CD14-positive monocyte (primary cell): ENCODE data around the gene ZNF670. TPM values are rescaled to one million over a fixed set of nuclear protein-coding genes. Genes with fewer than 3 reads are reported as not detected.

ENCODE experiments used
- DNase-seq, 3 donors: peaks; one replicate each; pipeline ENCODE4 v3.0.0-alpha.2; 2011 to 2022
- H2AFZ ChIP-seq: 2 replicates; pipeline ENCODE4 v1.6.0; 2012; ENCODE audit warnings: mild to moderate bottlenecking, low read depth, low read length, inconsistent platforms; ENCODE audit not compliant: insufficient read depth, poor library complexity, severe bottlenecking
- H3K27ac ChIP-seq, 2 donors: 1 replicate in 1 of 2; 2 replicates in 1 of 2; pipeline ENCODE4 v1.5.1; 2012 to 2013; ENCODE audit warnings: low read length in 2 of 2, control low read depth in 1 of 2, inconsistent platforms in 1 of 2, low read depth in 1 of 2, mild to moderate bottlenecking in 1 of 2
- H3K27me3 ChIP-seq, 2 donors: one replicate each; pipeline versions ENCODE4 v1.6.0 to v1.6.1; 2011 to 2013; ENCODE audit warnings: low read length in 2 of 2; ENCODE audit not compliant: control insufficient read depth in 2 of 2, insufficient read depth in 2 of 2
- H3K36me3 ChIP-seq, 2 donors: replicated peaks in 1 of 2; 1 replicate in 1 of 2; 2 replicates in 1 of 2; pipeline versions ENCODE4 v1.5.1 to v1.6.1; 2012 to 2013; ENCODE audit warnings: low read length in 2 of 2, control low read depth in 1 of 2, inconsistent platforms in 1 of 2, mild to moderate bottlenecking in 1 of 2; ENCODE audit not compliant: insufficient read depth in 2 of 2, control insufficient read depth in 1 of 2
- H3K4me1 ChIP-seq, 2 donors: 1 replicate in 1 of 2; 2 replicates in 1 of 2; pipeline versions ENCODE4 v1.5.1 to v1.6.1; 2012 to 2013; ENCODE audit warnings: low read length in 2 of 2, control low read depth in 1 of 2, inconsistent platforms in 1 of 2, mild to moderate bottlenecking in 1 of 2, moderate library complexity in 1 of 2; ENCODE audit not compliant: insufficient read depth in 2 of 2, control insufficient read depth in 1 of 2
- H3K4me2 ChIP-seq: replicated peaks from 2 replicates; pipeline ENCODE3; 2012; ENCODE audit warnings: low read length, moderate library complexity, mild to moderate bottlenecking; ENCODE audit not compliant: poor library complexity, severe bottlenecking; ENCODE audit errors: extremely low read depth
- H3K4me3 ChIP-seq, 3 experiments: fragments of 200-600 bp in 1 of 3; sonication (generic) in 1 of 3; replicated peaks in 1 of 3; 1 replicate in 2 of 3; 2 replicates in 1 of 3; pipeline ENCODE4 v1.5.1; 2011 to 2013; ENCODE audit warnings: low read length in 3 of 3, mild to moderate bottlenecking in 3 of 3, control low read depth in 2 of 3, low read depth in 2 of 3, inconsistent platforms in 1 of 3, moderate library complexity in 1 of 3
- H3K79me2 ChIP-seq: 2 replicates; pipeline ENCODE4 v1.6.0; 2012; ENCODE audit warnings: mild to moderate bottlenecking, control low read depth, inconsistent platforms, low read length, moderate library complexity; ENCODE audit not compliant: insufficient read depth
- H3K9ac ChIP-seq: 2 replicates; pipeline ENCODE4 v1.6.0; 2017; ENCODE audit warnings: low read length, mild to moderate bottlenecking; ENCODE audit not compliant: insufficient read depth, poor library complexity, severe bottlenecking
- H3K9me3 ChIP-seq, 2 donors: replicated peaks in 1 of 2; 1 replicate in 1 of 2; 2 replicates in 1 of 2; pipeline versions ENCODE4 v1.5.1 to v1.6.1; 2012 to 2013; ENCODE audit warnings: low read length in 2 of 2, control low read depth in 1 of 2; ENCODE audit not compliant: control insufficient read depth in 1 of 2, insufficient read depth in 1 of 2
- H4K20me1 ChIP-seq: 2 replicates; pipeline ENCODE4 v1.6.0; 2012; ENCODE audit warnings: mild to moderate bottlenecking, low read length, control low read depth, moderate library complexity; ENCODE audit not compliant: insufficient read depth
- H3K27ac Mint-ChIP-seq, 7 donors: one replicate each; pipeline ENCODE4 v1.8.0; 2020; ENCODE audit warnings: mild to moderate bottlenecking in 7 of 7, mixed read lengths in 7 of 7, moderate library complexity in 6 of 7, inconsistent platforms in 2 of 7
- H3K27me3 Mint-ChIP-seq, 3 donors: one replicate each; pipeline ENCODE4 v1.8.0; 2021 to 2022; ENCODE audit warnings: low read depth in 3 of 3, mild to moderate bottlenecking in 3 of 3, mixed read lengths in 3 of 3, moderate library complexity in 3 of 3, inconsistent platforms in 1 of 3
- H3K36me3 Mint-ChIP-seq, 2 donors: one replicate each; pipeline ENCODE4 v1.8.0; 2020; ENCODE audit warnings: mixed read lengths in 2 of 2, inconsistent platforms in 1 of 2, mild to moderate bottlenecking in 1 of 2
- H3K4me1 Mint-ChIP-seq: one replicate; pipeline ENCODE4 v1.8.0; 2020; ENCODE audit warnings: mild to moderate bottlenecking, mixed read lengths
- H3K4me3 Mint-ChIP-seq, 2 donors: one replicate each; pipeline ENCODE4 v1.8.0; 2020; ENCODE audit warnings: mild to moderate bottlenecking in 2 of 2, mixed read lengths in 2 of 2, moderate library complexity in 1 of 2
- H3K9me3 Mint-ChIP-seq, 7 donors: one replicate each; pipeline ENCODE4 v1.8.0; 2020 to 2022; ENCODE audit warnings: mixed read lengths in 7 of 7, mild to moderate bottlenecking in 6 of 7, moderate library complexity in 6 of 7, inconsistent platforms in 2 of 7
- CTCF ChIP-seq: fragments of 200-600 bp; IDR thresholded peaks from one replicate; pipeline ENCODE4 v1.8.0; 2022; ENCODE audit warnings: antibody characterized with exemption, mild to moderate bottlenecking
- whole genome bisulfite sequencing: methylation state at CpG from one replicate; pipeline ENCODE4 v1.1.5; 2013; ENCODE audit warnings: missing lambda C conversion rate; ENCODE audit not compliant: insufficient coverage; 5-methylcytosine and 5-hydroxymethylcytosine counted together
- intact Hi-C, 2 donors: fragments of 100-400 bp; cut with micrococcal nuclease; formaldehyde crosslinking; loops; one replicate each; pipeline versions ENCODE4 v1.15.0 to v1.15.1; 2023
- polyA plus RNA-seq, 3 donors: library from polyadenylated mRNA; depleted of rRNA in 1 of 3; unstranded in 2 of 3; stranded (reverse) in 1 of 3; fragments of 300-500 nt in 2 of 3; fragments of >200 nt in 1 of 3; fragmentation: Illumina TruSeq in 2 of 3; gene quantifications; 1 replicate in 2 of 3; 2 replicates in 1 of 3; pipeline ENCODE4 v1.2.3, GENCODE V29; 2012 to 2021

The ZNF670 gene
- polyA plus RNA-seq, 3 donors = 0.43 to 1.3 (median 0.44) TPM

DNA sequence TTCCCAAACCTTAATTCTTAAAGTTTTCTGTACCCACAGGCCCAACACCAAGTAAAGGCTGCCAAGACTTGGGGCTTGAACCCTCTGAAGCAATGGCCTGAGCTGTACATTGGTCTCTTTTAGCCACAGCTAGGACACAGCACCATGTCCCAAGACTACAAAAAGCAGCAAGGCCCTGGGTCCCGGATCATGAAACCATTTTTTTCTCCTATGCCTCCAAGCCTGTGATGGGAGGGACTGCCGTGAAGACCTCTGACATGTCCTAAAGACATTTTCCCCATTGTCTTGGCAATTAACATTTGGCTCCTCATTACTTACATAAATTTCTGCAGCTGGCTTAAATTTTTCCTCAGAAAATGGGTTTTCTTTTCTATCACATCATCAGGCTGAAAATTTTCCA is 30.9 kb downstream of the ZNF670 start:
- H3K36me3 Mint-ChIP-seq = peaks cover 0 to 12% of the 10 kb centered on the region in 2 donors
- no peak overlapping the region for H3K27ac ChIP-seq
- DNase-seq = no peak
- no peaks in the 10 kb centered on the region for H4K20me1 ChIP-seq
- H3K4me2 ChIP-seq = no peak overlapping the region
- H3K9me3 ChIP-seq = peaks cover 64 to 98% of the 10 kb centered on the region in 2 donors
- H3K36me3 ChIP-seq = no peaks in the 10 kb centered on the region
- no peak overlapping the region for H3K9ac ChIP-seq
- WGBS = 100% methylated on average over 1 of the region's 2 CpGs
- H3K27me3 ChIP-seq = no peaks in the 10 kb centered on the region
- no peak overlapping the region for H3K4me3 ChIP-seq
- H3K27ac Mint-ChIP-seq = no peak overlapping the region
- H2AFZ ChIP-seq = no peak overlapping the region
- peaks cover 0 to 1% (median 0%) of the 10 kb centered on the region in 3 donors for H3K27me3 Mint-ChIP-seq
- H3K9me3 Mint-ChIP-seq = peaks cover 56 to 100% (median 86%) of the 10 kb centered on the region in 7 donors
- TF ChIP-seq CTCF = no peak
- intact Hi-C loops = no loop called here
- H3K4me1 Mint-ChIP-seq = no peaks in the 10 kb centered on the region
- no peak overlapping the region for H3K4me3 Mint-ChIP-seq
- no peaks in the 10 kb centered on the region for H3K79me2 ChIP-seq
- no peaks in the 10 kb centered on the region for H3K4me1 ChIP-seq

DNA sequence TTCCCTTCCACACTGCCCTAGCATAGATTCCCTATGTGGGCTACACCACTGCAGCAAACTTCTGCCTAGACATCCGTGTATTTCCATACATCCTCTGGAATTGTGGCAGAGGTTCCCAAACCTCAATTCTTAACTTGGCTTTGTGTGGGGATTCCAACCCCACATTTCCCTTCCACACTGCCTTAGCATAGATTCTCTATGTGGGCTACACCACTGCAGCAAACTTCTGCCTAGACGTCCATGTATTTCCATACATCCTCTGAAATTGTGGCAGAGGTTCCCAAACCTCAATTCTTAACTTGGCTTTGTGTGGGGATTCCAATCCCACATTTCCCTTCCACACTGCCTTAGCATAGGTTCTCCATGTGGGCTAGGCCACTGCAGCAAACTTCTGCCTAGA is 31.4 kb downstream of the ZNF670 start:
- Mint-ChIP-seq H3K36me3 (peaks cover 0 to 13% of the 10 kb centered on the region in 2 donors), H3K9me3 (peaks cover 55 to 100% (median 86%) of the 10 kb centered on the region in 7 donors), H3K4me1 (no peaks in the 10 kb centered on the region), H3K27ac (peak overlapping the region in 1 of 7 donors; percentile 20), H3K27me3 (peaks cover 0 to 1% (median 0%) of the 10 kb centered on the region in 3 donors), H3K4me3 (no peak overlapping the region)
- Histone ChIP-seq H3K9me3 (peaks cover 64 to 98% of the 10 kb centered on the region in 2 donors), H3K4me2 (no peak overlapping the region), H3K27ac (no peak overlapping the region), H3K4me1 (no peaks in the 10 kb centered on the region), H3K9ac (no peak overlapping the region), H2AFZ (no peak overlapping the region), H4K20me1 (no peaks in the 10 kb centered on the region), H3K27me3 (no peaks in the 10 kb centered on the region), H3K79me2 (no peaks in the 10 kb centered on the region), H3K4me3 (no peak overlapping the region), H3K36me3 (no peaks in the 10 kb centered on the region)
- TF ChIP-seq CTCF = no peak
- WGBS = no CpG with 5 or more reads among the region's 2 CpGs
- intact Hi-C loops = no loop called here
- DNase-seq = no peak
